MV-4-11 (cell line): Measurements from ENCODE around the gene ATP7A.
A peak's percentile ranks its signal among the peaks of the same experiment; 100 is the strongest.

Source experiments
- DNase-seq: peaks from one replicate; lab custom pipeline; 2025; lab: John Stamatoyannopoulos, UW

The ATP7A gene

GRCh38 chrX:77945910-77946545, 35.5 kb downstream of the ATP7A start:
- DNase-seq = peak; percentile 67

GRCh38 chrX:77946571-77946970, 36.1 kb downstream of the ATP7A start:
- DNase-seq = no peak

GRCh38 chrX:77949840-77950239, 39.3 kb downstream of the ATP7A start:
- no peak for DNase-seq

GRCh38 chrX:77952173-77952572, 41.7 kb downstream of the ATP7A start:
- DNase-seq = no peak

- DNase-seq = no peak
Observed at GRCh38 chrX:77953302-77953701, 42.8 kb downstream of the ATP7A start.

- no peak for DNase-seq
Observed at GRCh38 chrX:77953708-77954107, 43.2 kb downstream of the ATP7A start.

- no peak for DNase-seq
Observed at GRCh38 chrX:77960567-77960966, 50.1 kb downstream of the ATP7A start.

- DNase-seq = no peak
Observed at GRCh38 chrX:77961063-77961462, 50.6 kb downstream of the ATP7A start.

- DNase-seq = no peak
Observed at GRCh38 chrX:77962068-77962902, 51.8 kb downstream of the ATP7A start.

GRCh38 chrX:77966361-77966760, 55.9 kb downstream of the ATP7A start:
- no peak for DNase-seq

GRCh38 chrX:77967631-77968030, 57.1 kb downstream of the ATP7A start:
- DNase-seq = no peak

- DNase-seq = no peak
Observed at GRCh38 chrX:77969538-77969937, 59.0 kb downstream of the ATP7A start, which contains the start of gene PGAM4. Gene PGAM4 (minus strand): TSS chrX:77969638. CDS start chrX:77969638, 0 bp downstream.

- no peak for DNase-seq
Observed at GRCh38 chrX:77975755-77976154, 65.3 kb downstream of the ATP7A start.

- no peak for DNase-seq
Observed at GRCh38 chrX:77977095-77977494, 66.6 kb downstream of the ATP7A start.

GRCh38 chrX:77977518-77977917, 67.0 kb downstream of the ATP7A start:
- no peak for DNase-seq

- DNase-seq = no peak
Observed at GRCh38 chrX:77979870-77980269, 69.4 kb downstream of the ATP7A start.

GRCh38 chrX:78011846-78012245, 101.4 kb downstream of the ATP7A start:
- DNase-seq = no peak

- no peak for DNase-seq
Observed at GRCh38 chrX:78019586-78020483, 109.3 kb downstream of the ATP7A start.

GRCh38 chrX:78024349-78025059, 114.0 kb downstream of the ATP7A start:
- no peak for DNase-seq

GRCh38 chrX:78027798-78028197, 117.3 kb downstream of the ATP7A start:
- DNase-seq = no peak

GRCh38 chrX:78029663-78030062, 119.2 kb downstream of the ATP7A start:
- DNase-seq = peak; percentile 13

GRCh38 chrX:78035061-78035460, 124.6 kb downstream of the ATP7A start:
- no peak for DNase-seq
